Measurements from ENCODE around the gene DPYSL4.
"Not testable (repeated sequence)": the region's sequence is repeated elsewhere in the genome, so short reads cannot be mapped to it uniquely, and the experiment has no call there.

Gene DPYSL4

GRCh38 chr10:132207536-132208461 lies 21.1 kb downstream of the DPYSL4 start:
- DNase-seq (ENCODE audit: low read depth): no peak

DNA sequence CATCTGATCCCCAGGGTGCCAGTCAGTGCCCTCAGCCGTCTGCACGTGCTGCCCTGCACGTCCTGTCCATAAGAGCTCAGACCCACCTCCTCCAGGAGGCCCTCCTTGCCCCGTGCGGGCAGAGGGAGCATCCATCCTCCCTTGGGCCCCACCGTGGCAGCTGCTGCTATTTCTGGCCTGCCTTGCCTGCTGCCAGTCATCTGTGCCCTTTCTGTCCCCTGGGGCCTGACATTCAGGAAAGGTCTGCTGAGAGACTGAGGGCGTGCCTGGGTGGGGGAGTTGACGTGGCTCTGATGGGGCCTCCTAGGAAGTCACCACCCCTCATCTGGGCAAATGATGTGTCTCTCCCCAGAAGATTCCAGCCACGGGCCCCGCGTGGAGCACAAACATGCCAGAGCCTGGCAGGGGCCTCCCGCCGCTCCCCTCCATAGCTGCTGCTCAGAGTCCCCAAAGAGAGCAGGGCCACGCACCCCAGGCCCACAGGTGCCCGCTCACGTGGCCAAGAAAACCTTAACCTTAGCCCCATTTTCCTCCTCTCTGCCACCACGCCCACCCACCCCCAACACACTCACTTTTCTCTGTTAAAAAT lies 21.8 kb downstream of the DPYSL4 start:
- DNase-seq (ENCODE audit: low read depth): no peak

DNA sequence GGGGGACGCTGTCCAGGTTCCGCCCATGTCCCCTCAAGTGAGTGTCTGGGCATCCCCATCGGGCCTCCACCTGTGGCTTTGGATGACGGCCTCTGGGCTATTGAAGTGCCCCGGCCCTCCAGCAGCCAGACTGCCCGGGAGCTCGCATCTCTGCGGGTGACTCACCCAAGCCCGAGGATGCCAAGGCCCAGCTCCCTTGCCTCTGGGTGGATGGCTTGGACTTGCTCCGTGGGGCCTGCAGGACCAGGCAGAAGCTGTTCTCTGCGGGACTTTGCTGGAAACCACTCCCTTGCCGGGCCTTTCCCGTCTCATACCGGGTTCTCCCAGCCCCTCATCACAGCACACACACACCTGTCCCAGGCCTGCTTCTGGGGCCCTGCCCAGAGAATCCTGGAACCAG lies 22.4 kb downstream of the DPYSL4 start:
- DNase-seq (ENCODE audit: low read depth): no peak

- no peak for DNase-seq (ENCODE audit: low read depth)
Observed at GRCh38 chr10:132209978-132210530, 23.3 kb downstream of the DPYSL4 start.

GRCh38 chr10:132210766-132211165 lies 24.0 kb downstream of the DPYSL4 start:
- DNase-seq (ENCODE audit: low read depth): no peak

- no peak for DNase-seq (ENCODE audit: low read depth)
Observed at GRCh38 chr10:132211246-132211645, 24.5 kb downstream of the DPYSL4 start.

GRCh38 chr10:132212816-132213215 lies 26.1 kb downstream of the DPYSL4 start:
- DNase-seq (ENCODE audit: low read depth): no peak

DNA sequence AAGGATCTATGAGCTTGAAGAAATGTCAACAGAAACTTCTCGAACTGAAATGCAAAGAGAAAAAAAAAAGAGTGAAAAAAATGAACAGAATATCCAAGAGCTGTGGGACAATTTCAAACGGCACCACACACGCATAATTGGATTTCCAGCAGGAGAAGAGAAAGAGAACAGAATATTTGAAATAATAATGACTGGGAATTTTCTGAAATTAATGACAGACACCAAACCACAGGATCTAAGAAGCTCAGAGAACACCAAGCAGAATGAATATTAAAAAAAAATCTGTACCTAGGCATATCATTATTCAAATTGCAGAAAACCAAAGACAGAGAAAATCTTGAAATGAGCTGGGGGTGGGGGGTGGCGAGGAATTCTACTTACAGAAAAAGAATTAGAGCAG lies 27.2 kb downstream of the DPYSL4 start:
- no peak for DNase-seq (ENCODE audit: low read depth)

DNA sequence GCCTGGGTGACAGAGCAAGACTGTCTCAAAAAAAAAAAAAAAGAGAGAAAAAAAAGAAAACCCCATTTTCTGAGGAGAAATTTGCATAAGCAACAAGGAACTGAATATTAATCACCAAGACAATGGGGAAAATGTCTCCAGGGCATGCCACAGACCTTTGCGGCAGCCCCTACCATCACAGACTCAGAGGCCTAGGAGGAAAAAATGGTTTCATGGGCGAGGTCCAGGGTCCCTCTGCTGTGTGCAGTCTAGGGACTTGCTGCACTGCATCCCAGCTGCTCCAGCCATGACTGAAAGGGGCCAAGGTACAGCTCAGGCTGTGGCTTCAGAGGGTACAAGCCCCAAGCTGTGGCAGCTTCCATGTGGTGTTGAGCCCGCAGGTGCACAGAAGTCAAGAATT lies 29.7 kb downstream of the DPYSL4 start:
- not testable (repeated sequence) for DNase-seq (ENCODE audit: low read depth)

- DNase-seq (ENCODE audit: low read depth): no peak
Observed at GRCh38 chr10:132219486-132219885, 32.7 kb downstream of the DPYSL4 start.

DNA sequence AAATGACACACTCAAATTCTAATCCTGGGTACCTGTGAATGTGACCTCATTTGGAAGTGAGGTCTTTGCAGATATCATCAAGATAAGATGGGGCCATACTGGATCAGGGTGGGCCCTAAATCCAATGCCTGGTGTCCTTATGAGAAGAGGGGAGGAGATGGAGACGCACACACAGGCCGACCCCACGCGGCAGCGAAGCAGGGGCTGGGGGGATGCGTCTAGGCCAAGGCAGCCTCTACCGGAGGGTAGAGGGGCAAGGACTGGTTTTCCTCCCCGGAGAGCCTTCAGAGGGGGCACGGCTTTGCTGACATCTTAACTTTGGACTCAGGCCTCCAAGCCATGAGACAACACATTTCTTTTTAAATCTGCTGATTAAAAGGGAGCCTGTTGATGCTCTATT lies 33.3 kb downstream of the DPYSL4 start:
- no peak for DNase-seq (ENCODE audit: low read depth)

DNA sequence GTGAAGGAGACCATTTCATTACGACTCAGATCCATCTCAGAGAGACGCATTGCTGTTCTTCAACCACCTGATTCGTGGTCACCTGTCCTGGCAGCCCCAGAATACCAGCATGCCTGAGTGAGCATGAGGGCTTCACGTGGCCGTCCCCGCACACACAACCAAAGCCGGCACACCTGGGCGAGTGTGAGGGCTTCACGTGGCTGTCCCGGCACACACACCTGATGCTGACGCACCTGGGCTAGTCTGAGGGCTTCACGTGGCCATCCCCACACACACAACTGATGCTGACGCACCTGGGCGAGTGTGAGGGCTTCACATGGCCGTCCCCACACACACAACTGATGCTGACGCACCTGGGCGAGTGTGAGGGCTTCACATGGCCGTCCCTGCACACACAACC lies 34.2 kb downstream of the DPYSL4 start:
- DNase-seq (ENCODE audit: low read depth): not testable (repeated sequence)

- no peak for DNase-seq (ENCODE audit: low read depth)
Observed at GRCh38 chr10:132222726-132223125, 36.0 kb downstream of the DPYSL4 start.

DNA sequence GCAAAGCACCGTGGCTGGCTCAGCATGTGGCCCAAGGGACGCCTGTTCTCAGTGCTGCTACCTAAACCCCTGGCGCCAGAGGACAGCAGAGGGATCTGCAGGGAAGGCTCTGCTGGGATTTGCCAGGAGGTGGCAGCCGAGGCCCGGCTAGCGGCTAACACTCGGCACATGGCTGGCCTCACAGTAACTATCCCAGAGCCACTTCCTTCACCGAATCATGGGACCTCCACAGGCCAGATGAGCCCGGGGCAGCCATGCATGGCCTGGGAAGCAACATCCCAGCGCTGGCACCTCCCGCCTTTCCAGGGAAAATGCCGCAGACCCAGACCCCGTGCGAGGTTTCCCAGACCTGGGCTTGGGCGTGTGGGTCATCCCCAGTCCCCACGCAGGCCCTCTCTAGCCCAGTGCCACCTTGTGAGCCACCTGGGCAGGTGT lies 36.4 kb downstream of the DPYSL4 start:
- peak; percentile 68 for DNase-seq (ENCODE audit: low read depth)

GRCh38 chr10:132223611-132224342 lies 37.0 kb downstream of the DPYSL4 start:
- no peak for DNase-seq (ENCODE audit: low read depth)

DNA sequence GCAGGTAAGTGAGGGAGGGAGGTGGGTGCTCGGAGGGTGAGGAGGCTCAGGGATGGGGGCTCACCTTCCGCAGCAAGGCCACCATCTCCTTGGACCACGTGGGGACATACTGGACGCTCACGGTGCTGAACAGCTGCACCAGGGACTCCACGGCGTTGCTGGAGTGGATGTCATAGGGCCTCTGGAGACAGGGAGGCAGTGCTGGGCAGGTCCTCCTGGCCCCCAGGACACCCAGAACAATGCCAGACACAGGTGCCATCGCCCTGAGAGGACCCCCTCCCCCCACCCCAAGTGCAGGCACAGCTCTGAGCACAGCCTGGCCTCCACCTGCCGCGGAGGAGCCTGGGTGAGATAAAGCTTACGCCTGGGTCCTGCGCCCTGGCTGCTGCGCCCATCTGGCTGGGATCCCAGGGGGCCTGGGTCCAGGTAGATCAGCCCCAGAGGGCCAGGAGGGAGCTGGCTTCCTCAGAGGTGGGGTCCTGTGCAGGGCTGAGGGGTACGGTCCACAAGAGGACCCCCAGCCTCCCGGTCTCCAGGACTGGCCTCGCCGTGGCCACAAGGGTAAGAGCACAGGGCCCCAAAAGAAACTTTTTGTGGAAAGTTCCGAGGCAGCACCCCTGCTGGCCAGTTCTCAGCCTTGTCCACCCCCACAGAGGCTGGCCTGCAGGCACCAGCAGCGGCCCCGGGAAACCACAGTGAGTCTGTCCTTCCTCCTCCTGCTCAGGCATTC lies 37.8 kb downstream of the DPYSL4 start:
- no peak for DNase-seq (ENCODE audit: low read depth)

DNA sequence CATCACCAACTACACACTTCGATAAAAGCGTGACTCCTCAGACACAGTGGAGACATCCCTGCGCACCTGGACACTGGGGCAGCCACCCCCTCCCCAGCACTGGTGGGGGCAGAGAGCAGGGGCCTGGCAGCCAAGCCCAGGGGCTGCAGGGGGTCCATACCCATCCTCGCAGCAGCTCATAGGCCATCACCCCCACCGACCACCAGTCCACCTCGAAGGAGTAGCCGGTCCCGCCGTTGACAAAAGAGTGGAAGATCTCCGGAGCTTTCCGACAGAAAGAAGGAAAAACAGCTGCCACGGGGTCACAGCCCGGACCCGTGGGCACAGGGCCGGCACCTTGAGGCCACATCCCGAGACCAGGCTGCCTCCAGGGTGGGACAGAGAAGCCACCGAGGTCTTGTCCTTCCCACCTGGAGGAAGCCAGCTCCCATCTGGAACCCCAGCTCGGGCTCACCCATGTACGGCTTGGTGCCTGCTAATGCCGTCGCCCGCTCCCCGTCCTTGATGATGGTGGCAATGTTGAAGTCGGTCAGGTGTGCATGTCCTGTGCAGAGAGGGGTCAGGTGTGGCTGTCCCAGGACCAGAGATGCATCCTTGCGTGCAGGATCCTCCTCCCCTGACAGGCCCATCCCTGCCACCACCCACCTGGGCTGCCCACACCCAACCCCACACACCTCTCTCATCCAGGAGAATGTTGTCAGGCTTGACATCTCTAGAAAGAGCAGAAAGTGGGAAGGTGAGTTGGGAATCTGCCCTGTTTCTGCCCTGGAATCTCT lies 38.5 kb downstream of the DPYSL4 start:
- DNase-seq (ENCODE audit: low read depth): no peak

DNA sequence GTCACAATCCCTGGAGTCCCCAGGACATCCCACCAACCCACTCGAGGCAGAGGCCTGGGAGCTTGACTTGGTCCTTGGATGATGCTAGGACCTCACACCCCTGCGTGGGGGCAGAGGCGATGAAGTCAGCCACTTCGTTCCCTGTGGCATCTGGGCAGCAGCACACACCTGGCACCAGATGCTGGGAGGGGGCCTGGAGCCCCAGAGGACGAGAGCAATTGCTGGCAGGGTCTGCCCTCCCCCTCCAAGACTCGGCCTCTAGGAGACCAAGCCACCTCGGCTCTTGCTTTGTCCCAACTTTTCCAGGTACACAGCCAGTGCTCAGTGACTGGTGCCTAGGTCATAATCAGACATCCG lies 39.1 kb downstream of the DPYSL4 start:
- DNase-seq (ENCODE audit: low read depth): no peak

DNA sequence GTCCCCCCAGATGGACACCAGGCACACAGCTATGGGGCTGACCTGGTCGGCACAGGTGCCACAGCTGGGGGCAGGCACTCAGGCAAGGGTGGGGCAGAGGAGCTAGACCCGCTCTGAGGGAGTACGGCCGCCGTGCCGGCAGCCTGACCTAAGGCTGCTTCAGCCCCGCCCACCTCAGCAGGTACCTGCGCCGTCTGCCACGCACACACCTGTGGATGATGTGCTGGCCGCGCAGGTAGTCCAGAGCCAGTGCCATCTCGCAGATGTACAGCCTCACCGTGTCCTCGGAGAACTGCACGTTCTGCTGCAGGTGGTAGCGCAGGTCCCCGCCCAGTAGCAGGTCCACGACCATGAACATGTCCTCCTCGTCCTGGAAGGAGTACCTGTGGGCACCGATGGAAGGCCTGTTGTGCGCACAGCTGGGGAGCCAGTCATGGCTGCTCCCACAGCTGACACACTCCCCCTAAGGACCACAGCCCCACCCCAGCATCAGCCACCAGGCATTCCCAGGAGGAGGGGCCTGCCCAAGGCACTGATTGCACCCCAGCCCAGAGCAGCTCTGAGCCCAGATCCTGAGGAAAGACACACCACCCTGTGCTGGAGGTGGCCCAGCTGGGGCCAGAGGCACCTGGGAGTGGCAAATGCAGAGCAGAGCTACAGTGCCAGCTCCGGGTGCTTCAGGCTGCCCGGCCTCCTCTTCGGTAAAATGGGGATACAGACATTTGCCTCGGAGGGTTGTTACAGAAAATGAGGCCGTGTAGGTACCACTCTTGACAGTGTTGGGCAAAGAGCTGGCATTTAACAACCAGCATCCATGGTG lies 40.0 kb downstream of the DPYSL4 start:
- DNase-seq (ENCODE audit: low read depth): no peak

- no peak for DNase-seq (ENCODE audit: low read depth)
Observed at GRCh38 chr10:132227851-132228390, 41.2 kb downstream of the DPYSL4 start.
